K562 (cell line): ENCODE results near the gene STAMBPL1. TPM values are rescaled to one million over a fixed set of nuclear protein-coding genes. Genes with fewer than 3 reads are reported as not detected.

Experiments used
- FOXJ3 ChIP-seq: sonication (generic); formaldehyde crosslinking; IDR thresholded peaks from 2 replicates; pipeline ENCODE4 v1.4.0; 2020; ENCODE audit warnings: mild to moderate bottlenecking, missing genetic modification reagents
- GATAD2B ChIP-seq: fragments of 450-650 bp; IDR thresholded peaks from 2 replicates; pipeline ENCODE4 v1.6.1; 2017; ENCODE audit warnings: mild to moderate bottlenecking, borderline replicate concordance
- PHB ChIP-seq: fragments of 250-450 bp; sonication (Bioruptor Pico); IDR thresholded peaks from 2 replicates; pipeline ENCODE4 v1.5.0; 2021
- REST ChIP-seq, 2 experiments: fragments of 450-650 bp; formaldehyde crosslinking in 1 of 2; IDR thresholded peaks; 2 replicates each; pipeline versions ENCODE4 v1.4.0 to v1.6.1; 2014 to 2020; ENCODE audit warnings: mild to moderate bottlenecking in 2 of 2, borderline replicate concordance in 1 of 2, low read depth in 1 of 2
- VEZF1 ChIP-seq: fragments of 200-800 bp; sonication (Bioruptor generic); IDR thresholded peaks from 2 replicates; pipeline ENCODE4 v1.6.1; 2017; ENCODE audit warnings: missing genetic modification characterization, missing compliant biosample characterization
- ZBTB17 ChIP-seq: fragments of 450-650 bp; formaldehyde crosslinking; IDR thresholded peaks from 2 replicates; pipeline ENCODE4 v1.4.0; 2020; ENCODE audit warnings: mild to moderate bottlenecking
- ZNF174 ChIP-seq: fragments of 250-450 bp; sonication (Bioruptor Pico); IDR thresholded peaks from 2 replicates; pipeline ENCODE4 v1.4.0; 2020; ENCODE audit warnings: mild to moderate bottlenecking
- polyA plus RNA-seq, 8 experiments: library from polyadenylated mRNA; depleted of rRNA in 4 of 8; stranded (reverse) in 5 of 8; unstranded in 3 of 8; fragments of >200 nt; fragmentation: Nextera tagmentation in 2 of 8; fragmentation: Illumina TruSeq in 1 of 8; extraction: Ambion mirVana in 2 of 8; extraction: Trizol in 1 of 8; gene quantifications; 2 replicates each; pipeline versions ENCODE4 v1.2.1 to v1.2.3, GENCODE V29; 2011 to 2014; ENCODE audit warnings: inconsistent platforms in 1 of 8, missing spikeins in 1 of 8
- total RNA-seq, 7 experiments: library from RNA; depleted of rRNA in 6 of 7; stranded (reverse); fragments of >200 nt in 6 of 7; fragmentation: Illumina TruSeq in 2 of 7; extraction: Trizol in 2 of 7; gene quantifications; 2 replicates each; pipeline versions ENCODE4 v1.2.1 to v1.2.3, GENCODE V29; 2011 to 2021; ENCODE audit warnings: low replicate concordance in 1 of 7

The STAMBPL1 gene
- total and polyA plus RNA-seq, 9 of the 15 experiments (the other 6 are each of a cell fraction or from before 2014, with no cell fraction given): 0.09 TPM; not detected in 8

- TF ChIP-seq REST (IDR thresholded peaks at IDR 0.05; ENCODE audit: borderline replicate concordance): no peak
- no peak for TF ChIP-seq REST (CRISPR knock-in tag; IDR thresholded peaks at IDR 0.05; ENCODE audit: low read depth)
- TF ChIP-seq VEZF1 (CRISPR knock-in tag): no peak
- TF ChIP-seq PHB (CRISPR knock-in tag): no peak
- TF ChIP-seq ZNF174: no peak
- TF ChIP-seq GATAD2B: no peak
- no peak for TF ChIP-seq FOXJ3 (CRISPR knock-in tag)
- no peak for TF ChIP-seq ZBTB17 (CRISPR knock-in tag)
These were observed 72.6 kb downstream of the STAMBPL1 start, which contains the start of gene ACTA2 (continued) for GRCh38 chr10:88952647-88953111.
